H9 (cell line): ENCODE measurements around the gene GMNC. TPM values are rescaled to one million over a fixed set of nuclear protein-coding genes. Genes with fewer than 3 reads are reported as not detected.

ENCODE experiments used
- DNase-seq: peaks from one replicate; pipeline ENCODE4 v3.0.0-alpha.2; 2017
- H2AFZ ChIP-seq: one replicate; pipeline ENCODE4 v1.6.1; 2013; ENCODE audit warnings: mild to moderate bottlenecking, low read length, control low read depth, moderate library complexity
- H2AK5ac ChIP-seq: 2 replicates; pipeline ENCODE4 v1.6.1; 2013; ENCODE audit warnings: low read length, control low read depth, mixed read lengths; ENCODE audit not compliant: insufficient read length
- H2BK120ac ChIP-seq: one replicate; pipeline ENCODE4 v1.6.1; 2013; ENCODE audit warnings: low read depth, mild to moderate bottlenecking, low read length, control low read depth, inconsistent platforms; ENCODE audit not compliant: poor library complexity, severe bottlenecking
- H2BK12ac ChIP-seq: 2 replicates; pipeline ENCODE4 v1.6.1; 2013; ENCODE audit warnings: low read length, control low read depth, mixed read lengths, low read depth; ENCODE audit not compliant: insufficient read length
- H2BK15ac ChIP-seq: 2 replicates; pipeline ENCODE4 v1.6.1; 2013; ENCODE audit warnings: low read depth, low read length, control low read depth
- H2BK20ac ChIP-seq: one replicate; pipeline ENCODE4 v1.6.1; 2013; ENCODE audit warnings: low read depth, mild to moderate bottlenecking, low read length, control low read depth, inconsistent platforms; ENCODE audit not compliant: poor library complexity, severe bottlenecking
- H2BK5ac ChIP-seq: 2 replicates; pipeline ENCODE4 v1.6.1; 2013; ENCODE audit warnings: low read length, control low read depth, mixed read lengths; ENCODE audit not compliant: insufficient read length
- H3K14ac ChIP-seq: 2 replicates; pipeline ENCODE4 v1.6.1; 2013; ENCODE audit warnings: low read length, control low read depth; ENCODE audit not compliant: insufficient read depth
- H3K18ac ChIP-seq: 2 replicates; pipeline ENCODE4 v1.6.1; 2013; ENCODE audit warnings: low read depth, mild to moderate bottlenecking, mixed read lengths, low read length, control low read depth; ENCODE audit not compliant: insufficient read length
- H3K23ac ChIP-seq: 2 replicates; pipeline ENCODE4 v1.6.1; 2013; ENCODE audit warnings: low read length, control low read depth, mixed read lengths, low read depth; ENCODE audit not compliant: insufficient read length
- H3K23me2 ChIP-seq: 2 replicates; pipeline ENCODE4 v1.6.1; 2013; ENCODE audit warnings: low read depth, mild to moderate bottlenecking, mixed read lengths, low read length, control low read depth; ENCODE audit not compliant: insufficient read length, poor library complexity, severe bottlenecking
- H3K27ac ChIP-seq: 2 replicates; pipeline ENCODE4 v1.5.1; 2013; ENCODE audit warnings: low read length, control low read depth, mixed read lengths, low read depth; ENCODE audit not compliant: insufficient read length
- H3K27me3 ChIP-seq: 2 replicates; pipeline ENCODE4 v1.6.1; 2013; ENCODE audit warnings: low read length, control low read depth, inconsistent platforms; ENCODE audit not compliant: insufficient read depth
- H3K4ac ChIP-seq: 2 replicates; pipeline ENCODE4 v1.6.1; 2013; ENCODE audit warnings: low read depth, mild to moderate bottlenecking, control low read depth, inconsistent platforms, low read length, moderate library complexity
- H3K4me1 ChIP-seq: 2 replicates; pipeline ENCODE4 v1.6.1; 2013; ENCODE audit warnings: low read length, control low read depth, inconsistent platforms; ENCODE audit not compliant: insufficient read depth
- H3K4me2 ChIP-seq: 2 replicates; pipeline ENCODE4 v1.6.1; 2013; ENCODE audit warnings: low read length, control low read depth, mixed read lengths; ENCODE audit not compliant: insufficient read length, insufficient read depth
- H3K56ac ChIP-seq: 2 replicates; pipeline ENCODE4 v1.6.1; 2013; ENCODE audit warnings: low read depth, mild to moderate bottlenecking, mixed read lengths, low read length, control low read depth; ENCODE audit not compliant: insufficient read length
- H3K79me1 ChIP-seq: 2 replicates; pipeline ENCODE4 v1.6.1; 2013; ENCODE audit warnings: low read depth, mild to moderate bottlenecking, moderate library complexity, low read length, control low read depth, inconsistent platforms; ENCODE audit not compliant: insufficient read depth, poor library complexity, severe bottlenecking
- H3K79me2 ChIP-seq: 2 replicates; pipeline ENCODE4 v1.6.1; 2013; ENCODE audit warnings: low read length, control low read depth, inconsistent platforms; ENCODE audit not compliant: insufficient read depth
- H3K9ac ChIP-seq: 2 replicates; pipeline ENCODE4 v1.6.1; 2013; ENCODE audit warnings: low read length, control low read depth, mixed read lengths; ENCODE audit not compliant: insufficient read length; ENCODE audit errors: extremely low read depth
- H3K9me3 ChIP-seq: one replicate; pipeline ENCODE4 v1.6.1; 2013; ENCODE audit warnings: low read depth, low read length, inconsistent platforms; ENCODE audit not compliant: control insufficient read depth
- H3T11ph ChIP-seq: one replicate; pipeline ENCODE4 v1.6.1; 2013; ENCODE audit warnings: mild to moderate bottlenecking, low read length, control low read depth, inconsistent platforms
- H4K20me1 ChIP-seq: one replicate; pipeline ENCODE4 v1.6.1; 2013; ENCODE audit not compliant: control insufficient read depth, insufficient read length, insufficient read depth
- H4K5ac ChIP-seq: 2 replicates; pipeline ENCODE4 v1.6.1; 2013; ENCODE audit warnings: low read depth, mild to moderate bottlenecking, mixed read lengths, low read length, control low read depth; ENCODE audit not compliant: insufficient read length
- H4K8ac ChIP-seq: replicated peaks from 2 replicates; pipeline ENCODE4 v1.6.1; 2013; ENCODE audit warnings: low read length, control low read depth, mixed read lengths, low read depth; ENCODE audit not compliant: insufficient read length
- H4K91ac ChIP-seq: 2 replicates; pipeline ENCODE4 v1.6.1; 2013; ENCODE audit warnings: low read depth, mild to moderate bottlenecking, moderate library complexity, mixed read lengths, low read length, control low read depth; ENCODE audit not compliant: insufficient read length
- H3K27ac Mint-ChIP-seq, 3 experiments: 2 replicates in 2 of 3; 3 replicates in 1 of 3; pipeline ENCODE4 v1.8.0; 2020 to 2021; ENCODE audit warnings: mixed read lengths in 3 of 3, mild to moderate bottlenecking in 1 of 3, moderate library complexity in 1 of 3
- H3K27me3 Mint-ChIP-seq: 2 replicates; pipeline ENCODE4 v1.8.0; 2021; ENCODE audit warnings: low read depth, mild to moderate bottlenecking, moderate library complexity, mixed read lengths
- H3K36me3 Mint-ChIP-seq, 3 experiments: 2 replicates in 2 of 3; 3 replicates in 1 of 3; pipeline ENCODE4 v1.8.0; 2020 to 2021; ENCODE audit warnings: low read depth in 3 of 3, mixed read lengths in 3 of 3; ENCODE audit not compliant: insufficient read depth in 1 of 3
- H3K4me1 Mint-ChIP-seq, 2 experiments: 2 replicates each; pipeline ENCODE4 v1.8.0; 2020; ENCODE audit warnings: mixed read lengths in 2 of 2
- H3K4me3 Mint-ChIP-seq, 2 experiments: 2 replicates in 1 of 2; 3 replicates in 1 of 2; pipeline ENCODE4 v1.8.0; 2020 to 2021; ENCODE audit warnings: mild to moderate bottlenecking in 2 of 2, mixed read lengths in 2 of 2, moderate library complexity in 1 of 2
- H3K9me3 Mint-ChIP-seq, 2 experiments: 2 replicates in 1 of 2; 3 replicates in 1 of 2; pipeline ENCODE4 v1.8.0; 2020; ENCODE audit warnings: mild to moderate bottlenecking in 2 of 2, mixed read lengths in 2 of 2, moderate library complexity in 1 of 2
- CTCF ChIP-seq: fragments of 200-600 bp; sonication (generic); conservative IDR thresholded peaks from 3 replicates; pipeline ENCODE4 v1.8.0; 2021; ENCODE audit warnings: antibody characterized with exemption, mild to moderate bottlenecking
- total RNA-seq: library from RNA; stranded (reverse); gene quantifications from 2 replicates; pipeline ENCODE4 v1.2.1, GENCODE V29; 2021

GMNC gene
- total RNA-seq, 1 experiment from 2014 or later: not detected

- Histone ChIP-seq H3K79me1 (no peaks in the 10 kb centered on the region), H3K9me3 (no peaks in the 10 kb centered on the region), H3K56ac (no peak overlapping the region), H2BK5ac (no peak overlapping the region), H3K79me2 (no peaks in the 10 kb centered on the region), H4K5ac (no peak overlapping the region), H2BK15ac (no peak overlapping the region), H3K27me3 (no peaks in the 10 kb centered on the region), H2BK12ac (no peak overlapping the region), H3K4ac (no peak overlapping the region), H4K8ac (no peak overlapping the region), H3K23me2 (no peaks in the 10 kb centered on the region), H3K23ac (no peak overlapping the region), H2AK5ac (no peak overlapping the region), H3K18ac (no peak overlapping the region), H4K91ac (no peak overlapping the region), H2BK20ac (no peak overlapping the region), H4K20me1 (no peaks in the 10 kb centered on the region), H3K9ac (no peak overlapping the region), H3K4me1 (no peaks in the 10 kb centered on the region; the same call in 1 of the 2 replicates), H3T11ph (no peak overlapping the region), H2AFZ (no peak overlapping the region), H3K4me2 (no peak overlapping the region), H3K14ac (no peak overlapping the region), H2BK120ac (no peak overlapping the region), H3K27ac (no peak overlapping the region)
- no peaks in the 10 kb centered on the region; the same call in 1 of the 2 replicates for H3K27me3 Mint-ChIP-seq
- H3K4me3 Mint-ChIP-seq: no peak overlapping the region
- peaks cover 12 to 14% of the 10 kb centered on the region in 2 experiments for H3K4me1 Mint-ChIP-seq
- H3K27ac Mint-ChIP-seq: no peak overlapping the region; a peak in 1 of 7 replicates
- no peak for TF ChIP-seq CTCF
- no peaks in the 10 kb centered on the region for H3K9me3 Mint-ChIP-seq
- no peak for DNase-seq
- H3K36me3 Mint-ChIP-seq: no peaks in the 10 kb centered on the region
These were observed 15.1 kb downstream of the GMNC start for GRCh38 chr3:190847436-190847835.
